ENCODE results near the gene LUC7L3.
"Not testable (repeated sequence)": the region's sequence is repeated elsewhere in the genome, so short reads cannot be mapped to it uniquely, and the experiment has no call there.

Gene LUC7L3

DNA sequence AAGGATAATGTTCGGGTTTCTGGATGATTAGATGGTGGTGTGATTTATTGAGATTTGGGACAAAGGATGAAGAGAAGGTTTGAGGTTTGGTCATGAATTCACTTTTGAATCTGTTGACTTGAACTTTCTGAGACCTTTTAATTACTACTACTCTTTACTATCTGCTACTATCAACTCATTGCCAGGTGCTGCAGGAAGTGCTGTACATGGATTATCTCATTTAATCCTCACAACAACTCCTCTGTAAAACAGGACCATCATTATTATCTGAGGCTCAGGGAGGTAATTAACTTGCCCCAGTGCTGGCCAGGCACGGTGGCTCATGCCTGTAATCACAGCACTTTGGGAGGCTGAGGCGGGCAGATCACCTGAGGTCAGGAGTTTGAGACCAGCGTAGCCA is 8.8 kb upstream of the LUC7L3 start:
- DNase-seq, result no peak

DNA sequence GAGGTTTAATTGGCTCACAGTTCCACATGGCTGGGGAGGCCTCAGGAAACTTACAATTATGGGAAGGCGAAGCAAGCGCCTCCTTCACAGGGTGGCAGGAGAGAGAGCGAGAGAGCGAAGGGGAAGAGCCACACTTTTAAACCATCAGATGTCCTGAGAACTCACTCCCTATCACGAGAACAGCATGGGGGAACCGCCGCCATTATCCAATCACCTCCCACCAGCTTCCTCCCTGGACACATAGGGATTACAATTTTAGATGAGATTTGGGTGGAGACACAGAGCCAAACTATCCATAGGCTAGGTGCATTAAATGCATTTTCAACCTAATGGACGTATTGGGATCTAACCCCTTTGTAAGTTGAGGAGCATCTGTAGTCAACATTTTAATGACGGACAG is 6.8 kb upstream of the LUC7L3 start:
- DNase-seq, result no peak

DNA sequence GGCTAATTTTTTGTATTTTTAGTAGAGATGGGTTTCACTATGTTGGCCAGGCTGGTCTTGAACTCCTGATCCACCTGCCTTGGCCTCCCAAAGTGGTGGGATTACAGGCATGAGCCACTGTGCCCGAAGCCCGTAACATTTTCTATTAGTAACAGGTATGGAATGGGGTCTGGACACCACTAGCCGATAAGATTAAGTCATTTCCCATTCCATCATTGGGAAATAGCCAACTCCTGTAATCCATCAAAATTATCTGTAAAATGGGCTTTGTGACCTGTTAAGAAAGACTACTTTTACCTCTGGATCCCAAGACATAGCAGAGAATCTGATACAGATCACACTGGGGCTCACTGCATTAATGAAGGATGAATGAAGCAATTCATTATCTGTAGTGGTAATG is 3.9 kb upstream of the LUC7L3 start:
- DNase-seq, result no peak

DNA sequence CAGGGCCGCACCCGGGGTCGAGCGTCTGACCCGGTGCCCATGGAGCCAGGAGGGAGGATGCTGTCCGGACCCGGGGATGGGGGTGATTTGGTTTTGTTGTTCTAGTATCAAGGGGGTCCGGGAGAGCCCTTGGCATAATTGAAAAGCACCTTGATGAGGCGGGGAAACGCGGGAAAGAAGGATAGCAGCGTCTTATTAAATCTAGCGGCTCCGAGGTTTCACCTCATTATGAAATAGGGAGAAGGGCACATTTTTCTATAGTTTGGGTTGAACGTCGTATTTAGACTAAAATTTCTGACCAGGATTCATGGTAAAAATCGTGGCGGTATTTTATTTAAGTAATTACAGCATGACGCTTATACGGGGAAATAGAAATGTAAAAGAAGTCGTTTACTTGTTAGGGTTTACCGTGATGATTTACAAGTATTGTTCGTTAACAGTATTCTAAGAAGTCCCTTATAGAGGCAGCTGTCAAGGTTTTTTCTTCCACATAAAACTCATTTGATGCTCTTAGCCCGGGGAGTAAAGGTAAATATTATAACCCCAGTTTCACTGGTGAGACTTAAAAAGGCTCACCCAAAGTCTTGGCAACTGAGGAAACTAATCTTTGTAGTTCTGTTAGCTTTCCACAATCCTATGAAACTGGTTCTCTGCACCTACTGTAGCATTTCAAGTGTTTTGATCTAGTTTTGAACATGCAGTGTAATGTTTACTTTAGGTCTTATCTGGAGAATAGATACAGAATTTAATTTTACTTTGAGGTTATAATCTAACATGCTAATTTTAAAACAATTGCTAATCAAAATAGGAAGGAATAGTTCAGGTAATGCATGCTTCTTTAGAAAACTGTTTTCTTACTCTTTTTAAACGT is 756 bp downstream of the LUC7L3 start:
- no peak for DNase-seq

DNA sequence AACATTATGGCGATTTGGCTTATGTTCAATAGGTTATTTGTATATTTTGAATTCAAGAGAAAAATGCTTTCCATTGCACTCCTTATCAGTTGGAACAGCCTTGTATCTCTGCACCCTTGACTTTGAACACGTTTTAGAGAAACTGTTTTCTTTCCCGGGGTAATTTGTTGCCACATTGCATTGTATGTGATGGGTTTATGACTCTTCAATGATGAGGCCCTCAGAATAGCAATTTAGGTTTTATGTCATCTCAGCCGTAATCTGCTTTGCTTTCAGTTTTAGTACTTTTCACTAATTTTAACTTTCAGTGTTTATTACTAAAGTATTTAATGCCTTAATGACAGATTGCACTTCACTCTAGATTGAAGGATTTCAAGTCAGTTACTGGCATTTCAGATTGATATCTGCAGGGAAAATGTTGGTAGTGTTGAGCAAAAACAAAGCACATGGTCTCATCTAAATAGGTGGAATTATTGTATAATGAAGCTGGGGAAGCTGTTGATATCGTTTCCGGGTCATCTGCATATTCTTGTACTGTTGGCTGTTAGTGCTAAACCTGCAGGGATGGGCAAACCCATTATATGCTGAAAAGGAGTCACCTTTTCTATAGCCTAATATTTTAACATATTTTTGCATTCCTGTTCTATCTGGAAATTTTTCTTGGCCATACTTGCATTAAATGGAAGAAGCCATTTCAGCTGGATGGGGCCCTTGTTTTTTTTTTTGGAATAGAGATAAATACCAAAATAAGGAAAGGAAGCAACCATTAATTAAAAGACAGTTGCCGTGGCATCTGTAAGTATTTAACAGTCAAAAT is 2.0 kb downstream of the LUC7L3 start:
- no peak for DNase-seq

DNA sequence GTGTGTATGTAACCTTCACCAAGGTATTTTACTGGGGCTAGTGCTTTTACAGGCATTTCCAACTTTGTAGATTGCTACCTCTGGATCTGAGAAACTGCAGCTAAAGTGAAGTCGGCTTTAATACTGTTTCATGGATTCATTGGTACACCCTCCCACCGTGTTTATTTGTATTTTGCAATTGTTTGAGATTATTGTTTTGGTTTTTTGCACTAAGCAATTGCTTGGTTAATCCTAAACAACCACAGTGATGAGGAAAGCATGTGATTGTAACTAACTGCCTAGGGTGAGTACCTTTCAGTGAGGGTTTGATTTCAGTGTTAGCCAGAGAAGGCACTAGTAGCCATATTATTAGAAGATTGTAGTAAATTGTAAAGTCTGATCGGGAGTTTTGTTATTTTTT is 3.3 kb downstream of the LUC7L3 start:
- no peak for DNase-seq

DNA sequence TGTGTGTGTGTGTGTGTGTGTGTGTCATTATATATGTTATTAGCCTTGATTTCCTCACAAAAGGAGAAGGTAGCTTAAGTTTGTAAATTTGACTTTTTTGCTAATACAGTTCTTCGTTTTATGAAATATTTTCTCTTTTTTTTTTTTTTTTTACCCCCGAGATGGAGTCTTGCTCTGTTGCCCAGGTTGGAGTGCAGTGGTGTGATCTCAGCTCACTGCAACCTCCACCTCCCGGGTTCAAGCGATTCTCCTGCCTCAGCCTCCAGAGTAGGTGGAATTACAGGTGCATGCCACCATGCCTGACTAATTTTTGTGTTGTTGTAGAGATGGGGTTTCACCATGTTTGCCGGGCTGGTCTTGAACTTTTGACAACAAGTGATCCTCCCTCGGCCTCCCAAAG is 5.2 kb downstream of the LUC7L3 start:
- DNase-seq, result not testable (repeated sequence)

DNA sequence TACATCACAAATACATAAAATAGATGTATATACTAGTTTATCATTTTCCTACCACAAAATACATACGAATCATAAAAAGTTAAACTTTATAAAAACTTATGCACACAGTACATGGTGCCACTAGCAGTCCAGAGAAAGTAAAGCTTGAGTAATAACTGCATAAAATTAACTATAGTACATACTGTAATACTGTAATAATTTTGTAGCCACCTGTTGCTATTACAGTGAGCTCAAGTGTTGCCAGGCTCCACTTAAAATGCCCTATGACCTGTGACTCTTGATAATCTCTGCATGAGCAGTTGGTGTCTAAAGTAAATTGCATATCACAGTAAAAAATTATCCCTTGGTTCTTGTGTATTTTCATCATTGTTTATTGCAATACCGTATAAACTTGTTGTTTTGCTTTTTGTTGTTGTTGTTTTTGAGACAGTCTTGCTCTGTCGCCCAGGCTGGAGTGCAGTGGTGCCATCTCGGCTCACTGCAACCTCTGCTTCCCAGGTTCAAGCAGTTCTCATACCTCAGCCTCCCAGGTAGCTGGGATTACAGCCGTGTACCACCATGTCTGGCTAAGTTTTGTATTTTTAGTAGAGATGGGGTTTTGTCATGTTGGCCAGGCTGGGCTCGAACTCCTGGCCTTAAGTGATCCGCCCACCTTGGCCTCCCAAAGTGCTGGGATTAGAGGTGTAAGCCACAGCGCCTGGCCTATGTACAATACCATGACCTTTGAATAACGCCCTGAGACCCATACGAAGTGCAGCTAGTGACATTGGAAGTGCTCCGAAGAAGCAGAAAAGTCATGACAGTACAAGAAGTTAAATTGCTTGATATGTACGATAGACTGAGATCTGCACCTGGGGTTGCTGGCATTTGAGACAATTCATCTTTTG is 6.6 kb downstream of the LUC7L3 start:
- DNase-seq, result no peak

DNA sequence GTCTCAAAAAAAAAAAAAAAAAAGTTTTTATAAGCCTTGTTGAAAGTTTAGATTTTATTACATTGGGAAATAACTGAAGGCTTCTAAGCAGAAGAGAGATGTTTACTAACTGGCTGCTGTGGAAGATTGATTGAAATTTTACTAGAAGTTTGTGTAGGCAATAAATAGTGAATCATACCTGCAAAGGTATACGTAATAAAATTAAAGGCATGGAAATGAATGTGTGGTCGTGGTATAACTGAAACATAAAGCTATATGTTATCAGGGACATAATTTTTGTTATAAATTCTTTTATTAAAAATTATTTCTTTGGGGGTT is 8.7 kb downstream of the LUC7L3 start:
- DNase-seq, result no peak

DNA sequence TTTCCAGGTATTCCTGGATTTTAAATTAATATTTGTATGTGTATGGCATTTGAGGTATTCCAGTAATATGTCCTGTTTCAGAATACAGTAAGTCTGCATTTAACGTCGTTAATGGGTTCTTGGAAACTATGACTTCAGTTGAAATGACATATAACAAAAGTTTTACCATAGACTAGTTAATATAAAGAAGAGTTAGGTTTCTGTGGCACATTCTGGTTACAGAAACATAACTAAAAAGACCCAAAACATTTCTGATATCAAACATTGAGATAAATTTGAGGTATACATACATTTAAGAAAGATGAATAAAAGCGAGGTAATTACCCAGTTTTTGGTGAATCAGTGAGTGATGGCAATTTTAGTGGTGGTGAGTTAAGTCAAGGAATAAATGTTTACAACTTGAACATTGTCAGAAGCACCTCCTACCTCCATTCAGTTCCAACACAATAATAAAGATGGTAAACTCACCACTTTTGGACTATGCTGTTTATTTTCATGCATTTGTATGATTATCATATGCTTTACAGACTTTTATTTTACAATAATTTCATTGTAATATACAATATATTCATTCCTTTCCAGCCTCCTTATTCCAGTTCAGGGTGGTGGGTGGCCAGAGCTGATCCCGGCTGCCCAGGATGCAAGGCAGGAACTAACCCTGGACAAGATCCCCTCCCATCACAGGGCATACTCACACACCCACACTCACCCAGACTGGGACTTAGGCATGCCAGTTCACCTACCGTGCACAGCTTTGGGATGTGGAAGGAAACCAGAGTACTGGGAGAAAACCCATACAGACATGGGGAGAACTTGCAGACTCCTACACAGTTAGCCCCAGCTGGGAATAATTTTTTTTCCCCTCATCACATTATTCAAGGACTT is 9.7 kb downstream of the LUC7L3 start:
- no peak for DNase-seq

DNA sequence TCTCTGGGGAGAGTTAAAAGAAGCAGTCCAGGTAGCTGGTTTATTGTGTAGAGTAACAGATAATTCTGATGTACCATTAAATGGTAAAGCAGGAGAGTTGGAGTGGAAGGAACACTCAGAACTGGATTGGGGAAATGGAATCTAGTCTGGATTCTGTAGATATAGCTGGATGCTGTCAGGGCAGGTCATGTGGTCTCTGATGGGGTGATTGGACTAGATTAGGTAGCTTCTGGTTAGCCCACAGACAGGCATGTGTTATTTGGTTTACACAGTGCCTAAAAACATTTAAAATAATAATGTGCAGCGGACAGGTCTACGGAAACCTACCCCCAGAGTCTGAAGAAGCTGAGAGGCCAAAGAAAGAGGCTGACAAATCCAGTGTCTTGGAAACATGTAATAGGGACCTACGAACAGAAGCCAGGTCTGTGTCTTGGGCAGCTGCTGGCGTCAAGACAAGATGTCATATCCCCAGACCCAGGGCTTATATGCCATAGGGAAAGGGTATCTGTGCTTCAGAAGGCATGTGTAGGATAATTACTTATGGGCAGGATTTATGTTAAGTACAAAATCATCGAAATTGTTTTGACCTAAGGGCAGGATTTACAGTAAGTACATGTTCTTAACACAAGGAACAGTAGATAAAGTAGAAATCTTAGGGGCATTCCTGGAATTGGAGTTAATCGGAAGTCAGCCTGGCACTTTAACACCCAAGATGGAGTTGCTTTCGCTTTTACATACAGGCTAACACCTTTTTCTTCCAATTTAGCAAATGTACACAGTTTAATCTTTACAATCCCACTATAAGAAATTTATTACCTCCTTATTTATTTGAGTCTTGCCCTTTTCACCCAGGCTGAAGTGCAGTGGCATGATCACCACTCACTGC is 12.4 kb downstream of the LUC7L3 start:
- no peak for DNase-seq

DNA sequence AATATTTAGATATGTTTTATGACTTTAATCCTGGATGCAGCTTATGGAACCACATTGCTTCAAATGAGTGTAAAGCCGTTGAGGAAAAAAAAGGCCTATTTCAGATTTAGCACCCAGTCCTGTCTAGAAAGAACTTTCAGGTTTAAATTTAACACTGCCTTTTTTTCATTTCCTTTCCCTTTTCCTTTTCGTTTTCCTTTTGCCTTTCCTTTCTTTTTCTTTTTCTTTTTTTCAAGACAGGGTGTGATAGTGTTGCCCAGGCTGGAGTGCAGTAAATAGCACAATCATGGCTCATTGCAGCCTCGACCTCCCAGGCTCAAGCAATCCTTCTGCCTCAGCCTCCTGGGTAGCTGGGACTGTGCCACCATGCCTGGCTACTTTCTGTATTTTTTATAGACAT is 15.9 kb downstream of the LUC7L3 start:
- no peak for DNase-seq

DNA sequence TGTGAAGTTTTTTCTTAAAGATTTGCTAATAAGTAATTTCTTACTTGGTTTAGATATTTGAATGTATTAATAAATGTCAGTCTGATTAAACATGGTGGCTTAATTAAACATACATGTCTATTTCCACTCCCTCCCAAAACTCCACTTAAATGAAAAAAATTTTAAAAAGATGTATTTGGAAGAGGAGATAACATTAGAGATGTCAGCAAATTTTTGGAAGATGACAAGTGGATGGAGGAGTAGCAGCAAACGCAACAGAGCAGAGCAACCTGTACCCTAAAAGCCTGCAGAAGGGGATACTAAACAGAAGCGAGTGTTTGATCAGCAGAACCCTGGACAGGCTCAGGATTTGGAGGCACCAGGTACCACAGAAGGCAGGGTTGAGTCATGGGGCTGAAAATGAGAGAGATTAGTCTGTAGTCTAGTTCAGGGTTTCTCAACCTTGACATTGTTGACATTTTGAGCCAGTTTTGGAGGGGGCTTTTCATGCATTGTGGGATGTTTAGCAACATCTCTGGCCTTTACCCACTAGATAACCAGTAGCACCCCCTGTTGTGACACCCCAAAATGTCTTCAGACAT is 17.8 kb downstream of the LUC7L3 start:
- DNase-seq, result no peak

DNA sequence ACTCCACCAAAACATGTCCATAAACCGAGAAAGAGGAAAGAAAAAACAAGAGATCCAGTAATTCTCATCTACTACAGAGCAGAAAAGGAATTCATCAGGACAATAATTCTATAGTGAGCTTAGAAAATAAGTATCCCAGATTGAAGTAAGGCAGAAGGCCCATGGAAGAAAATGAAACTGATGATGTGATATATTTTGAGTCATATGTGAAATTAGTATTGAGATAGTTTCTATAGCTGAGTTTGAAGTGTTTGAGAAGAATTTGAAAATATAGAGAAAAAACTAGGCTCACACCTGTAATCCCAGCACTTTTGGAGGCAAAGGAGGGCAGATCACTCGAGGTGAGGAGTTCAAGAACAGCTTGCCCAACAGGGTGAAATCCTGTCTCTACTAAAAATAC is 19.7 kb downstream of the LUC7L3 start:
- no peak for DNase-seq

DNA sequence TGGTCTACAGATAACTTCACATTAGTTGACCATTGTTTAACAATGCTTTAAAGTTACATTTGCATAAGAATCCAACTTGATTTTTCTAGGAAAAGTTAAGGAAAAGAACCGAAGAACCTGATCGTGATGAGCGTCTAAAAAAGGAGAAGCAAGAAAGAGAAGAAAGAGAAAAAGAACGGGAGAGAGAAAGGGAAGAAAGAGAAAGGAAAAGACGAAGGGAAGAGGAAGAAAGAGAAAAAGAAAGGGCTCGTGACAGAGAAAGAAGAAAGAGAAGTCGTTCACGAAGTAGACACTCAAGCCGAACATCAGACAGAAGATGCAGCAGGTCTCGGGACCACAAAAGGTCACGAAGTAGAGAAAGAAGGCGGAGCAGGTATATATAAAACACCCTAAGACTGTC is 26.2 kb downstream of the LUC7L3 start:
- no peak for DNase-seq

DNA sequence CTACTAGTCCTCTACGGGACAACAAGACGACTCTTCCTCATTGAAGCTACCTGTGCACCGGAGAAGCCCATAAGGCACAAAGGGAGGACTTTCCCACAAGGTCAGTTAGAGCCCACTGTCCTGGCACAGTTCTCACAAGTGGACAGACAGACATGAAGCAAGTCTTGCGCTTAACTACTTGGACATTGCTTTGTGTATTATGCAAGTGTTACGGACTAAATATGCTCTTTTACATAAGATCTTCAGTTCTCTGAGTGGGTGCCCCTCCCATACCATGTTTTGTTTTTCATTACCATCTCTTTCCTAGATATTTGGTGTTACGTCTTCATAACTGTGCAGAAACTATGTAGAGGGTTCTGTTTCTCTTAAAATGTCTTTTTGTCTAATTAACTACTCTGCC is 29.8 kb downstream of the LUC7L3 start:
- DNase-seq, result no peak

DNA sequence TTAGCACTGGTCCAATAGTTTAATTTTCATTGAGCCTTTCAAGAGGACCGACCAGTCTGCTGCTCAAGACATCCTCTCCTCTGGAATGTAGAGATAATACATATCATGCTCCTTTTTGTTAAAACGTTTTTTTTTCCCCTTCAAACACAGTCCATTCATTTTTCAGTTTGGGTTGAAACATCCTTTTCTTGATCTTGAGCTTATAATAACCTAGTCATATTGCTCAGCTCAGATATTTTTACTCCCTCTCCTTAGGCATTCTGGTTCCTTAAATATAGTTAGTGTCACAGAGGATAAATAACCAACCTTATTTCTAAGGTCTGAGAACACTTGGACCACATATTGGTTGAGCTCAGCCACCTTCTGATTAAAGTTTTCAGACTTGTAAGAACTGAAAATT is 35.1 kb downstream of the LUC7L3 start:
- DNase-seq, result no peak

DNA sequence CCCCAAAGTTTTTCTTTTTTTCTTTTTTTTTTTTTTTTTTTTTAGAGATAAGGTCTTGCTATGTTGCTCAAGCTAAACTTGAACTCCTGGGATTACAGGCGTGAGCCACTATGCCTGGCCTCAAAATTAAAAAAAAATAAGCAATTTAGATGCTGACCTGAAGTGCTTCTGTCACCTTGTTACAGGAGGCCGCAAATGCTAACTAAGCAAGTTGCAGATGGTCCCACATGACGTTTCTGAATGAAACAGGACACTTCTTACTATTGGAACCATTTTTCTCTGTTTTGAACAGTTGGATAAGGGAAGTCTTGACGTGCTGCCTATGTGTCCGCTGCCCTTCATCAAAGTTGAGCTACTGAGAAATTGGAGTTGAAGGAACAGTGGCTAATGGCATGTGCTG is 39.1 kb downstream of the LUC7L3 start:
- no peak for DNase-seq

DNA sequence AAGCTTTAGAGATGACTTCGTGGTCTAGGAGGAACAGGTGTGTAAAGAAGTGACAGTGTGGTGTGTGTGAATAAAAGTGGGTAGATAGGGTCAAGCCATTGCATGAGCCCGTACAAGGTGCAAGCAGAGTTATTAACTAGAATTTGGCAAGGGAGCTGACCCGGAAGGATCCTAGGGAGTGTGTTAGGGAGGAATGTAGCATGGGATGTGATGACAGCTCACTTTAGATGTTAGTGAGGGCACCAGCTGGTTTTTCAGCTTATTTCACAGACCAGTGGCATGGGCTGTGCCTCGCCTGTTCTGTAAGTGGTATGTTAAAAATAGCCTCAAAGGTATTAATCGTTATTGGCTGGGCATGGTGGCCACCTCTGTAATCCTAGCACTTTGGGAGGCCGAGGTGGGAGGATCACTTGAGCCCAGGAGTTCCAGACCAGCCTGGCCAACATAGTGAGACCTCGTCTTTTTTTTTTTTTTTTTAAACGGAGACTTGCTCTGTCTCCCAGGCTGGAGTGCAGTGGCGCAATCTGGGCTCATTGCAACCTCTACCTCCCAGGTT is 39.7 kb downstream of the LUC7L3 start:
- DNase-seq, result no peak

DNA sequence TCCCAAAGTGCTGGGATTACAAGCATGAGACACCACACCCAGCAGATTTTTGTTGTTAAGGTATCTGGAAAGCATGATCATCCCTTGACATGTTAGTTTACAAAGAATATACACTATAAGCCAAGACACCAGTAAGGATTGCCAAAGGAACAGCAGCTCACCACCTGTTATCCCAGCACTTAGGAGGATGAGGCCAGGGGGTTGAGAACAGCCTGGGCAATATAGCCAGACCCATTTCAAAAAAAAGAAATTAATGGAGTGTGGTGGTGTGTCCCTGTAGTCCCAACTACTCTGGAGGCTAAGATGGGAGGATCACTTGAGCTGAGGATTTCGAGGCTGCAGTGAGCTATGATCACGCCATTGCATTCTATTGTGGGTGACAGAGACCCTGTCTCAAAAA is 42.8 kb downstream of the LUC7L3 start:
- DNase-seq, result no peak

Data from GOT3 (cell line).